GM21786 (cell line): Measurements from ENCODE around the gene MACROD2.

ENCODE experiments used
- ATAC-seq: cut with Tn5 transposase; IDR thresholded peaks from one replicate; pipeline ENCODE4 v1.9.1; 2021; ENCODE audit not compliant: unreplicated experiment

The MACROD2 gene

DNA sequence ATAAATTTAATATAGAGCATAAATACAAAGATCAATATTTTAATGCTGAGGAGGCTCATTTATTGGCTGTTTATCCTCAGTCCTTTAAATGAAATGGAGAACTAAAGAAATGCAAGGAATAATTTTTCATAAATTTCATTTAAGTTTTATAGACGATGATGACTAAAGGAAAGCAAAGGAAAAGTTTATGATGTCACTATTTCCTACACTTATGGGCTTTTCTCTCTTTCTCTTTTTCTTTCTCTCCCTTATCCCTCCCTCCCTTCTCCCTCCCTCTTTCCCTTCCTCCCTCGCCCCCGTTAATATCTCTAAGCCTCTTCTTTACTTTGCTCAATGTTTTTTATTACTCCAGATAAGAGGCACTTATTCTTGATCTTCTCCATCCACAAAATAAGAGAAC, 1231.8 kb downstream of the MACROD2 start:
- ATAC-seq, result no peak

DNA sequence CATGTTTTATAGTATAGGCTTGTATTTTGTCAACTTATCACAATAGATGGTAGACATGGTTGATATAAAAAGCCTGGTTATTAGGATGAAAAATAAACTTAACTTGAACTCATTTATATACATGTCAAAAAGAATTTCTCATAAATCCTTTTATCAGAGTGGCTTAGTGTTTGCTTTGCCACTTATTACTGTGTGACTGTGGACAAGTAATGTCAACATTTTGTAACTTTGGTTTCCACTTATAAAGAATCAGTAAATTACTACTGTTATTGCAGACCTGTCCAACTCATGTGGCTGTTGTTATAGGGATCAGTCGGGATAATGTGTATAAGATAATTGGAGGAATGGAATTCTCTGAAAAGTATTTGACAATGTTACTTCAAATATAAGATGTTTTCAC, 1236.9 kb downstream of the MACROD2 start:
- no peak for ATAC-seq

DNA sequence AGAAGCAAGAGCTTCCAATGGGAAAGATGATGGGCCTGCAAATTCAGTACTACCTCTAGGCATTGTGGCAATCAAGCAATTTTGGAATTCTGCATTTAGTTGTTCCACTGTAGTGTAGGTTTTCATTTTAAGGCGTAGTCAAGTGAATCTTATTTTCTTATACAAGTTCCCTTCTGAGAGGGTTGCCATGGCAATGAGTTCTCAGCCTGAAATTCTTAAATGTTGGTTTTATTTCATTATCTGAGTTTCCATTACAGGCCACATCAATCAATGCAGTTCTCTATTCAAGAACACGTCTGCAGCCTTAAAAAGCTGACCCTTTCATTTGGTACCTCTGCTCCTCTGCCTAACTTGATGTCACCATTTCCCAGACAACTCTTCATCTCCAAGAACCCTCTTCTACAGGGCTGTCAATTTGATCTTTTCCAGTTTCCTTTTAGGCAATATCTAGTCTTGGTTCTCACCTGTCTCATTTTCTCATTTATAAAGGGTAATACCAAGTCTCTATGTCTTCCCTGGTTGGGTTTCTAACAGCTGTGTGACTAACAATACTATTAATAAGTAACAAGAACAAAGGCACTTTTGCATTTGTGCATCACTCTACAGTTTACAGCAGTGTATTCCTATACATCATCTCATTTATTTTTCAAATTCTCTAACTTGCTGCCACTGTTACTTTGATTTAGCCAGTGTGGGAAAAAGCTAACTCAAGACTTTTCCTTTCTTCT, 1240.3 kb downstream of the MACROD2 start:
- ATAC-seq, result no peak

DNA sequence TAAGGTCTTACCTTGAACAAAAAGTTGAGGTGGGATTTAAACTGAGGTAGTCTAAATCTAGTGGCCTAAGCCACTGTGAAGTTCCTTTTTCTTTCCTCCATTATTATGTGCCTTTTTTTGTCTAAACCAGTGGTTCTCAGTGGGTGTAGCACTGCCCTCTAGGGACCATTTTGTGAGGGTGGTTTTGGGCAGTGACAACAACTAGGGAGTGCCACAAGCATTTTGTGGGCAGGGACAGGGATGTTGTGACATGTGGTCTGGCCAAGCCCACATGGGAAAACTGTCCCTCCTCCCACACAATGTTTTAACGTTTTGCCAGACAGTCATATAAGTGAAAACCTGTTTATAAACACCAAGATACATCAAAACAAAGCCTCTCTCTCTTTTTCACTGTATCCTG, 1241.5 kb downstream of the MACROD2 start:
- ATAC-seq, result peak; percentile 84

- ATAC-seq, result no peak
Measured at GRCh38 chr20:15239542-15240206, 1244.4 kb downstream of the MACROD2 start.

GRCh38 chr20:15240801-15241200, 1245.5 kb downstream of the MACROD2 start:
- ATAC-seq, result no peak

GRCh38 chr20:15241681-15242080, 1246.4 kb downstream of the MACROD2 start:
- no peak for ATAC-seq

- no peak for ATAC-seq
Measured at GRCh38 chr20:15242773-15243172, 1247.5 kb downstream of the MACROD2 start.

GRCh38 chr20:15245896-15246295, 1250.6 kb downstream of the MACROD2 start:
- no peak for ATAC-seq

DNA sequence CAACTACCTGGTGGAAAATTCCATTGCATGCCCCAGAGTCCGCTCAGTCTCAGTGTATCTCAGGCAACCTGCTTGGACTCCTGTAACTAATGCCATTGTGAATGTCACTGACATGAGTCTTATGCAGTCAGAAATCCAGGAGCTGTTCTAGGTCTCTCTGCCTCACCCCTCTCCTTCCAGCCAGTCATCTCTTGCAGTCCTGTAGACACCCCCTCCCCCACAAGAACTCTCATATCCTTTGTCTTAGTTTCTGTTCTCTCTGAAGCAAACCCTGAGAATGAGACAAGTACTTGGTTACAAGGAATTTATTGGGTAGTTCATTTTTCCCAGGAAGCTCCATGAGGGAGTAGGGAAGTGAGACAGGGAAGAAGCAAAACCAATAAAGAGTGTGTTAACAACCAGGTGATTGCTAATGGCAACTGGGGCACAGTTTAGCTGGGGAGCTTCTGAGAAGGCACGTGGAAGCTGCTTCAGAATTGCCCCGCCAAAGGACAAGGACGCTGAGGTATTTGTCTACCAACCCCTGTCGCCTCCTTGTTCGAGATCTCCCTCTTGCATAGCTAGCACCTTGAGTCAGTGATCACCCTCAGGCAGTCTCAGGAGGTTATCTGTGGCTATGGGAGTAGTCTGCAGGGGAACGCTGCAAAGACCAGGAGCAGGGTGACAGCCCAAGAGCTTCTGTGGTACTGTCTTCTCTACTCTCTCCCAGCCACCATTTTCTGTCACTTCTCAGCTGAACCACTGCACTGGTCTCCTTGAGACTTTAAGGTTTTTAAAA, 1253.5 kb downstream of the MACROD2 start:
- ATAC-seq, result no peak

GRCh38 chr20:15251171-15251570, 1255.9 kb downstream of the MACROD2 start:
- no peak for ATAC-seq

DNA sequence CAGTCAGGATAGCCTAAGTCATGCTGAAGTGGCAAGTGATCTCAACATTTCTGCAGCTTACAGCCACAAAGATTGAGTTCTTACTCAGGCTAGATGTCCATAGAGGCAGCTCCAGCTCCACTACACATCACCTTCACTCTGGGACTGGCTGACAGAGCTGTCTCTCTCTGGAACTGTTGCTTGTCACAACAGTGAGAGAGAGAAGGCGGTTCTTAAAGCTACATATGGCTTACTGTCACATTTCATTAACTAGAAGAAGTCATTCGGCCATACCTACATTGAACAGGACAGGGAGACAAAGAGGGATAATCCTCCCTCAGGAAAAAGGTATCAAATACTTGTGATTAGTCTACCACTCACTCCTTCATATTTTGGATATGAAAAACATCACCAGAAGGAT, 1257.0 kb downstream of the MACROD2 start:
- ATAC-seq, result no peak

GRCh38 chr20:15253431-15253830, 1258.1 kb downstream of the MACROD2 start:
- no peak for ATAC-seq

DNA sequence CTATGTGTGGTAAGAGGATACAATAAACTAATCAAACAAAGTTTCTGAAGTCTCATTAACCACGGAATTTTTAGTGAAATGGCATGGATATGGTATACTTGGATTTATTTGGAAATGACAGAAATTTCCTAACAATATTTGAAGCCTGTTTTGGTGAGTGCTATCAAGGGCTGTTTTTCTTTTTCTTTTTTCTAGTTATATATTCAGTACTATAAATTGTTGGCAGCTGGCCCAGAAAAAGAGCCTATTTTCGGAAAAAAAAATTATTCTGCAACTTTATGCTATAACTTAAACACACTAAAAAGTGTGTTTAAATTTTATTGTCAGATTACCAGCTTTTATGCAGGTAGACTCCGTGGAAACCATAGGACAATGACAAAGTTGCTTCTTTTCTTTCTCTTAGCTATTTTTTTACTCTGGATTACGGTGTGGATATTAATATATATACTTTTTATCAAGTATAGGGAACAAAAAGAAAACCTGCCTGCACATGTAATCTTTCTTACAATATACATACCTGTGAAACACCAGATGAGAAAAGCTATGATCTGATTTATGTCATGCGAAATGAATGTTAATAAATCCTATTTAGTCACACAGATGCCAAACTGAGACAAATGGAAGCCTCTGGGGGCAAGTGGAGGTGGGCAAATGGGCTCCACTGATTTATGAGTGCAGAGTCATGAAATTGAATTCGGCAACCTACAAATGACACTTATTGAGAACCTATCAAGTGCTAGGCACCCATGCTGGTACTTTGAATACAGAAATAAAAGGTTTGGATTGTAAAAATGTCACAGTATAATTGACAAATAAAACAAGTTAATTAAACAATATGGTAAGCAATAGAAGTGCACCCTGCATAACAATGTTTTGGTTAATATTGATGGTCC, 1261.6 kb downstream of the MACROD2 start:
- ATAC-seq, result no peak

DNA sequence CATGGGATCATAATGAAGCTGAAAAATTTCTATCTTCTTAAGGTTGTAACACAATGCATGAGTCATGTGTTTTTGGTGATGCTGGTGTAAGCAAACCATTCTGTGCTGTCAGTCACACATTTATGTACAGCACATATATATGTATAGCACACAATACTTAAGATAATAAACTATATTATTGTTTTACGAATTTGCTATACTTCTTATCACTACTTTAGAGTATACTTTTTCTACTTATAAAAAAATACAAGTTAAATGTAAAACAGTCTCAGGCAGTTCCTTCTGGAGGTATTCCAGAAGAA, 1262.2 kb downstream of the MACROD2 start:
- no peak for ATAC-seq

GRCh38 chr20:15265581-15266309, 1270.4 kb downstream of the MACROD2 start:
- no peak for ATAC-seq

- no peak for ATAC-seq
Measured at GRCh38 chr20:15267935-15268334, 1272.6 kb downstream of the MACROD2 start.

- ATAC-seq, result no peak
Measured at GRCh38 chr20:15278041-15278440, 1282.7 kb downstream of the MACROD2 start.

DNA sequence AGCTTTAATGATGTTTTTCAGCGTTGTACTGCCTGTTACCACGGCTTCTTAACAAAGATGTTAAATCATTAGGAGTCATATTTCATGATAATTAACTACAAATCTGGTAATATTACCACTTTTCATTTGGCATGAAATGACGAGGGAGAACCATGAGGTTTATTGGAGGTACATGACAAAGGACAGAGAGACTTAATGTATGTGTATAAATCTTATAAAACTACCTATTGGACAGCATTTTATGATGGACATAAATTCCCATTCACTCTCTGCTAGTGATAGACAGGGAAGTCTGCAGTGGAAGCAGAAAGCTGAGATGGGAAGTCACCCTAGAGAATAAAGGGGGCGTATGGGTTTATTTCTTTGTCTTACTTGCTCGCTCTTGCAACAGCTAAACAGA, 1292.0 kb downstream of the MACROD2 start:
- ATAC-seq, result no peak

- no peak for ATAC-seq
Measured at GRCh38 chr20:15288106-15288505, 1292.8 kb downstream of the MACROD2 start.
